COLO829 (cell line): Measurements from ENCODE around the gene EFCC1.

Experiments
- DNase-seq: peaks from one replicate; pipeline ENCODE4 v3.0.0; 2012; ENCODE audit warnings: low spot score

Gene EFCC1

GRCh38 chr3:128994581-128995546 lies 6.2 kb upstream of the EFCC1 start:
- no peak for DNase-seq

- DNase-seq: no peak
Measured at GRCh38 chr3:128995737-128996136, 5.4 kb upstream of the EFCC1 start.

- DNase-seq: no peak
Measured at GRCh38 chr3:128996200-128996599, 4.9 kb upstream of the EFCC1 start.

- DNase-seq: no peak
Measured at GRCh38 chr3:128996726-128997125, 4.4 kb upstream of the EFCC1 start.

GRCh38 chr3:128997486-128998133 lies 3.5 kb upstream of the EFCC1 start:
- DNase-seq: no peak

GRCh38 chr3:128998561-128998960 lies 2.5 kb upstream of the EFCC1 start:
- no peak for DNase-seq

GRCh38 chr3:128999102-128999501 lies 2.0 kb upstream of the EFCC1 start:
- DNase-seq: no peak

GRCh38 chr3:129000742-129001100 lies 383 bp upstream of the EFCC1 start:
- DNase-seq: no peak

GRCh38 chr3:129001806-129002572 lies 885 bp downstream of the EFCC1 start:
- no peak for DNase-seq

- DNase-seq: no peak
Measured at GRCh38 chr3:129002573-129003569, 1.8 kb downstream of the EFCC1 start.

- DNase-seq: no peak
Measured at GRCh38 chr3:129003578-129004112, 2.5 kb downstream of the EFCC1 start.

GRCh38 chr3:129004639-129005295 lies 3.7 kb downstream of the EFCC1 start:
- DNase-seq: no peak

- no peak for DNase-seq
Measured at GRCh38 chr3:129005526-129006303, 4.6 kb downstream of the EFCC1 start.

GRCh38 chr3:129006864-129007263 lies 5.8 kb downstream of the EFCC1 start:
- no peak for DNase-seq

GRCh38 chr3:129007792-129008191 lies 6.7 kb downstream of the EFCC1 start:
- no peak for DNase-seq

GRCh38 chr3:129009266-129009665 lies 8.2 kb downstream of the EFCC1 start:
- no peak for DNase-seq

GRCh38 chr3:129010310-129010956 lies 9.3 kb downstream of the EFCC1 start:
- DNase-seq: no peak

GRCh38 chr3:129013491-129013891 lies 12.4 kb downstream of the EFCC1 start:
- no peak for DNase-seq

GRCh38 chr3:129014148-129014547 lies 13.0 kb downstream of the EFCC1 start:
- DNase-seq: no peak
